OCI-LY1 (cell line): Measurements from ENCODE around the gene ARHGEF12.
A peak's percentile ranks its signal among the peaks of the same experiment; 100 is the strongest.

Source experiments
- H2AFZ ChIP-seq: fragments of 200-600 bp; sonication (generic), shearing (Covaris generic); 2 replicates; pipeline ENCODE4 v1.6.0; 2014; ENCODE audit warnings: antibody characterized with exemption, mild to moderate bottlenecking, low read length
- H3F3A ChIP-seq: fragments of 200-600 bp; sonication (generic), shearing (Covaris generic); 2 replicates; pipeline ENCODE4 v1.6.0; 2014; ENCODE audit warnings: mild to moderate bottlenecking, antibody characterized with exemption, low read length, moderate library complexity; ENCODE audit not compliant: insufficient read depth
- H3K27ac ChIP-seq: fragments of 200-600 bp; sonication (generic); 2 replicates; pipeline ENCODE4 v1.5.1; 2014; ENCODE audit warnings: low read length, mixed run types, mild to moderate bottlenecking, low read depth; ENCODE audit not compliant: poor library complexity, severe bottlenecking
- H3K27me3 ChIP-seq: fragments of 200-600 bp; sonication (generic); 2 replicates; pipeline ENCODE4 v1.6.0; 2014; ENCODE audit warnings: antibody characterized with exemption, mild to moderate bottlenecking, low read length, moderate library complexity; ENCODE audit not compliant: insufficient read depth
- H3K36me3 ChIP-seq: fragments of 200-600 bp; sonication (generic); 2 replicates; pipeline ENCODE4 v1.6.1; 2014; ENCODE audit warnings: mild to moderate bottlenecking, antibody characterized with exemption, low read length, moderate library complexity, mixed read lengths; ENCODE audit not compliant: insufficient read depth
- H3K4me1 ChIP-seq: fragments of 200-600 bp; sonication (generic); 2 replicates; pipeline ENCODE4 v1.5.1; 2014; ENCODE audit warnings: mild to moderate bottlenecking, low read length, moderate library complexity; ENCODE audit not compliant: insufficient read depth, severe bottlenecking
- H3K4me2 ChIP-seq: fragments of 200-600 bp; sonication (generic), shearing (Covaris generic); 2 replicates; pipeline ENCODE4 v1.6.1; 2014; ENCODE audit warnings: low read length
- H3K4me3 ChIP-seq: fragments of 200-600 bp; sonication (generic); 2 replicates; pipeline ENCODE4 v1.5.1; 2014; ENCODE audit warnings: low read length, low read depth, mild to moderate bottlenecking, mixed read lengths; ENCODE audit not compliant: poor library complexity, severe bottlenecking
- H3K79me2 ChIP-seq: fragments of 200-600 bp; shearing (Covaris generic); 2 replicates; pipeline ENCODE4 v1.6.1; 2016; ENCODE audit warnings: mixed run types, low read length, mixed read lengths; ENCODE audit not compliant: insufficient read depth
- H3K9ac ChIP-seq: fragments of 200-600 bp; sonication (generic), shearing (Covaris generic); 2 replicates; pipeline ENCODE4 v1.6.1; 2014; ENCODE audit warnings: mild to moderate bottlenecking, low read length, mixed read lengths
- H3K9me2 ChIP-seq: fragments of 200-600 bp; sonication (generic), shearing (Covaris generic); 2 replicates; pipeline ENCODE4 v1.6.1; 2014; ENCODE audit warnings: low read depth, mild to moderate bottlenecking, low read length, mixed read lengths
- H3K9me3 ChIP-seq: fragments of 200-600 bp; shearing (Covaris generic); 2 replicates; pipeline ENCODE4 v1.6.1; 2014; ENCODE audit warnings: low read length, mixed read lengths
- H4K20me1 ChIP-seq: fragments of 200-600 bp; sonication (generic), shearing (Covaris generic); 2 replicates; pipeline ENCODE4 v1.6.0; 2016; ENCODE audit warnings: mild to moderate bottlenecking, low read length; ENCODE audit not compliant: insufficient read depth
- EZH2 ChIP-seq: fragments of 200-600 bp; sonication (generic), shearing (Covaris generic); IDR thresholded peaks from 2 replicates; pipeline ENCODE4 v1.8.0; 2017; ENCODE audit warnings: borderline replicate concordance, mixed run types, mild to moderate bottlenecking, antibody characterized with exemption, low read length, moderate library complexity, mixed read lengths
- TF ChIP-seq, protein P1 (sequence below): fragments of 200-600 bp; sonication (generic), shearing (Covaris generic); IDR thresholded peaks from 2 replicates; pipeline ENCODE4 v1.5.1; 2017; ENCODE audit warnings: mild to moderate bottlenecking, antibody characterized with exemption, low read length, moderate library complexity, mixed read lengths

ARHGEF12 gene

GRCh38 chr11:120335908-120336640 is at the start of gene ARHGEF12:
TSS of gene ARHGEF12 (plus strand) at chr11:120336413. CDS start at chr11:120337244, 831 bp downstream.
- Histone ChIP-seq H3K4me1 (peaks cover 37% of the 10 kb centered on the region), H3K4me2 (peak within 1 kb of the TSS; percentile 93), H3K4me3 (peak within 1 kb of the TSS; percentile 85), H4K20me1 (no peaks in the 10 kb centered on the region), H3K9me2 (no peaks in the 10 kb centered on the region), H3K79me2 (no peaks in the 10 kb centered on the region), H3K27me3 (no peaks in the 10 kb centered on the region), H2AFZ (no peak within 1 kb of the TSS), H3K27ac (peak within 1 kb of the TSS; percentile 17), H3K36me3 (no peaks in the 10 kb centered on the region), H3K9ac (peak within 1 kb of the TSS; percentile 85), H3F3A (peaks cover 6% of the 10 kb centered on the region; the same call in 1 of the 2 replicates), H3K9me3 (no peaks in the 10 kb centered on the region)
- TF ChIP-seq, protein P1, sequence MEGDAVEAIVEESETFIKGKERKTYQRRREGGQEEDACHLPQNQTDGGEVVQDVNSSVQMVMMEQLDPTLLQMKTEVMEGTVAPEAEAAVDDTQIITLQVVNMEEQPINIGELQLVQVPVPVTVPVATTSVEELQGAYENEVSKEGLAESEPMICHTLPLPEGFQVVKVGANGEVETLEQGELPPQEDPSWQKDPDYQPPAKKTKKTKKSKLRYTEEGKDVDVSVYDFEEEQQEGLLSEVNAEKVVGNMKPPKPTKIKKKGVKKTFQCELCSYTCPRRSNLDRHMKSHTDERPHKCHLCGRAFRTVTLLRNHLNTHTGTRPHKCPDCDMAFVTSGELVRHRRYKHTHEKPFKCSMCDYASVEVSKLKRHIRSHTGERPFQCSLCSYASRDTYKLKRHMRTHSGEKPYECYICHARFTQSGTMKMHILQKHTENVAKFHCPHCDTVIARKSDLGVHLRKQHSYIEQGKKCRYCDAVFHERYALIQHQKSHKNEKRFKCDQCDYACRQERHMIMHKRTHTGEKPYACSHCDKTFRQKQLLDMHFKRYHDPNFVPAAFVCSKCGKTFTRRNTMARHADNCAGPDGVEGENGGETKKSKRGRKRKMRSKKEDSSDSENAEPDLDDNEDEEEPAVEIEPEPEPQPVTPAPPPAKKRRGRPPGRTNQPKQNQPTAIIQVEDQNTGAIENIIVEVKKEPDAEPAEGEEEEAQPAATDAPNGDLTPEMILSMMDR = peak; percentile 66
- TF ChIP-seq EZH2 = no peak

DNA sequence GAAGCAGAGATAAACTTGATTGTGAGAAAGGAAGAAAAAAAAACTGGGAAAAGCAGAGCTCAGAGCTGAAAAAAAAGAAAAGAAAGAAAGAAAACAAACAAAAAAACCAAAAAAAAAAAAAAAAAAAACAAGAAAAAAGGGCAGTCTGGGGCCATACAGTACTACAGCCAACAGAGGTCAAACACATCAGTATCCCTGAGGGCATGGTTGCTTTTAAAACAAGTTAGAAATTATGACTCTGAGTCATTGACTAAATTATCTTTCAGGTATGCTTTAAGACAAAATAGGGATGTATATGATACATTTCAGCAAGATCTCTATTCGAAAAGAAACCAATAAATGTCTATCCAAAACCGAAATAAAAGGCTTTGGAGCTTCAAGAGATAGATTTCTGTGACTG is 48.2 kb upstream of the ARHGEF12 start:
- no peaks in the 10 kb centered on the region for H3K27me3 ChIP-seq
- no peak overlapping the region for H3K4me2 ChIP-seq
- no peak overlapping the region for H2AFZ ChIP-seq
- H3K9ac ChIP-seq = no peak overlapping the region
- no peaks in the 10 kb centered on the region for H3F3A ChIP-seq
- no peak overlapping the region for H3K27ac ChIP-seq
- no peaks in the 10 kb centered on the region; the same call in 1 of the 2 replicates for H3K36me3 ChIP-seq
- H4K20me1 ChIP-seq = no peaks in the 10 kb centered on the region
- TF ChIP-seq, protein P1 = no peak
- no peak for TF ChIP-seq EZH2
- no peaks in the 10 kb centered on the region for H3K79me2 ChIP-seq
- H3K4me1 ChIP-seq = no peaks in the 10 kb centered on the region
- H3K9me3 ChIP-seq = no peaks in the 10 kb centered on the region
- H3K4me3 ChIP-seq = no peak overlapping the region
- no peaks in the 10 kb centered on the region for H3K9me2 ChIP-seq

DNA sequence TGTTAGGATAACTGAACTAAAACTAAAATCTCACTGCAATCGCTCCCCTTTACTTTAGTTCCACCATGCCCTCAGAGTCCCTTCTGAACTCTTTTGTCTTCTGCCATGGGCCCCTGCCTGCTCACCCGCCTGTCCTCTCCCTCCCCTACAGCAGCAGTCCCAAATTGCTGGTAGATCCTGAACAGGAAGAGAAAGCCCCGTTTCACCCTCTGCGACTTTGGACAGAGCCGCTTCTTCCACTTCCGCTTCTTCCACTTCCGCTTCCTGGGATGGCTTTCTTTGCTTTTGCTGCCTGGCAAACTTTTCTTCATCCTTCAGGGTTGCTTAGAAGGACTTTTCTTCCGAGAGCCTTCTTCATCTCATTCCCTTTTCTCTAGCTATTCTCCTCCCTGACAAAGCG is 46.8 kb upstream of the ARHGEF12 start:
- H3K9me2 ChIP-seq = no peaks in the 10 kb centered on the region
- no peaks in the 10 kb centered on the region for H3K4me1 ChIP-seq
- no peaks in the 10 kb centered on the region for H3K79me2 ChIP-seq
- no peaks in the 10 kb centered on the region; the same call in 1 of the 2 replicates for H3K36me3 ChIP-seq
- no peaks in the 10 kb centered on the region for H4K20me1 ChIP-seq
- H3K9me3 ChIP-seq = no peaks in the 10 kb centered on the region
- no peak overlapping the region for H3K9ac ChIP-seq
- no peaks in the 10 kb centered on the region for H3K27me3 ChIP-seq
- H2AFZ ChIP-seq = peak overlapping the region; percentile 48; the same call in 1 of the 2 replicates
- no peaks in the 10 kb centered on the region for H3F3A ChIP-seq
- H3K4me3 ChIP-seq = no peak overlapping the region
- TF ChIP-seq, protein P1 = no peak
- no peak for TF ChIP-seq EZH2
- H3K4me2 ChIP-seq = peak overlapping the region; percentile 29; the same call in 1 of the 2 replicates
- no peak overlapping the region for H3K27ac ChIP-seq
